GM12801 (cell line): ENCODE results near the gene STUB1.

ENCODE experiments used
- CTCF ChIP-seq: IDR thresholded peaks from one replicate; pipeline ENCODE4 v1.5.1; 2011; ENCODE audit warnings: control low read depth; ENCODE audit not compliant: insufficient read length; ENCODE audit errors: extremely low read depth

STUB1 gene

GRCh38 chr16:678858-679813 lies 1.1 kb upstream of the STUB1 start:
- TF ChIP-seq CTCF = no peak

GRCh38 chr16:680625-680945 lies 375 bp downstream of the STUB1 start:
- TF ChIP-seq CTCF = no peak

- TF ChIP-seq CTCF = no peak
Measured at GRCh38 chr16:680967-681745, 946 bp downstream of the STUB1 start.

- no peak for TF ChIP-seq CTCF
Measured at GRCh38 chr16:681746-682427, 1.7 kb downstream of the STUB1 start.

GRCh38 chr16:682493-683395 lies 2.5 kb downstream of the STUB1 start:
- TF ChIP-seq CTCF = no peak

GRCh38 chr16:683396-684070 lies 3.3 kb downstream of the STUB1 start:
- no peak for TF ChIP-seq CTCF
